Activated CD4-positive, alpha-beta T cell treated with anti-CD3 and anti-CD28 coated beads for 36 hours (primary cell): Measurements from ENCODE around the gene GXYLT2. TPM values are rescaled to one million over a fixed set of nuclear protein-coding genes. Genes with fewer than 3 reads are reported as not detected.

Experiments
- ATAC-seq: fragments of 200-7000 bp; cut with Tn5 transposase; one replicate; pipeline ENCODE4 v1.10.0; 2021; ENCODE audit warnings: mild to moderate bottlenecking, moderate library complexity
- CTCF ChIA-PET: fragments of 350-600 bp; sonication (Branson Sonifier 250); formaldehyde crosslinking; loops from one replicate; lab custom pipeline; 2021; ENCODE audit warnings: antibody characterized with exemption; lab: Charles Lee
- POLR2A ChIA-PET: fragments of 350-600 bp; sonication (Branson Sonifier 250); formaldehyde crosslinking; loops from one replicate; lab custom pipeline; 2021; ENCODE audit warnings: antibody characterized with exemption, inconsistent platforms; lab: Charles Lee
- DNase-seq: peaks from one replicate; pipeline ENCODE4 v3.0.0-alpha.2; 2020
- H3K27ac Mint-ChIP-seq: one replicate; pipeline ENCODE4 v1.8.0; 2021; ENCODE audit warnings: mixed read lengths
- H3K27me3 Mint-ChIP-seq: one replicate; pipeline ENCODE4 v1.8.0; 2021; ENCODE audit warnings: mixed read lengths
- H3K36me3 Mint-ChIP-seq: one replicate; pipeline ENCODE4 v1.8.0; 2021; ENCODE audit warnings: low read depth, mixed read lengths
- H3K4me1 Mint-ChIP-seq: one replicate; pipeline ENCODE4 v1.8.0; 2021; ENCODE audit warnings: mixed read lengths
- H3K4me3 Mint-ChIP-seq: one replicate; pipeline ENCODE4 v1.8.0; 2021; ENCODE audit warnings: mild to moderate bottlenecking, moderate library complexity, mixed read lengths
- H3K9me3 Mint-ChIP-seq: one replicate; pipeline ENCODE4 v1.8.0; 2021; ENCODE audit warnings: low read depth, mixed read lengths
- intact Hi-C, 2 experiments: fragments of 100-400 bp; cut with DNase I in 1 of 2; cut with micrococcal nuclease in 1 of 2; formaldehyde crosslinking; loops; one replicate each; pipeline versions ENCODE4 v1.14.2 to v1.15.1; 2022 to 2024; cut with DNase I, micrococcal nuclease
- total RNA-seq, 2 experiments: library from RNA; stranded (reverse); gene quantifications; one replicate each; pipeline ENCODE4 v1.2.3, GENCODE V29; 2021

Gene GXYLT2
- total RNA-seq, 2 experiments from 2014 or later, result 0.07 TPM; not detected in 1

DNA sequence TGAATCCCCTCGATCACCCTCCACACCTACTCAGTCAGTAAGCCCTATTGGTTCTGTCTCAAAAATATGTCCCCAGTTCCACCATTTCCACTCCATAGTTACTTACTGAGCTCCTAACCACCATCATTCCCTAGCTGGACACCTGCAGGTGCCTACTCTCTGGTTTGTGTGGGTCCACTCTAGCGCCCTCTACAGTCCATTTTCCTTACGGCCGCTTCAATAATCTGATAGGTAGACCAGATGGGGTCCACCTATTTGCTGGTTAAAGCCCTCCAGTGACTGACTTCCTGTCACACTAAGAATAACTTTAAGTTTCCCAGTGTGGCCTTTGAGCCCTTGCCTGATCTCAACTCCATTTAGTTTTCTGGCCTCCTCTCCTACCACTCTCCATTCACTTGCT lies 5.0 kb downstream of the GXYLT2 start:
- Mint-ChIP-seq H3K27ac (no peak overlapping the region), H3K36me3 (no peaks in the 10 kb centered on the region), H3K27me3 (peaks cover 42% of the 10 kb centered on the region), H3K4me1 (no peaks in the 10 kb centered on the region), H3K4me3 (no peak overlapping the region), H3K9me3 (no peaks in the 10 kb centered on the region)
- POLR2A ChIA-PET, result no interaction called here
- CTCF ChIA-PET, result interaction anchor here (0.6 to 1.0 kb wide), 4 partner anchors 16 to 166 kb away, joined by 3 to 4 read pairs (median 4); no protein-coding TSS in a partner anchor
- ATAC-seq, result no peak
- intact Hi-C loops, result no loop called here
- peak; percentile 24 for DNase-seq

DNA sequence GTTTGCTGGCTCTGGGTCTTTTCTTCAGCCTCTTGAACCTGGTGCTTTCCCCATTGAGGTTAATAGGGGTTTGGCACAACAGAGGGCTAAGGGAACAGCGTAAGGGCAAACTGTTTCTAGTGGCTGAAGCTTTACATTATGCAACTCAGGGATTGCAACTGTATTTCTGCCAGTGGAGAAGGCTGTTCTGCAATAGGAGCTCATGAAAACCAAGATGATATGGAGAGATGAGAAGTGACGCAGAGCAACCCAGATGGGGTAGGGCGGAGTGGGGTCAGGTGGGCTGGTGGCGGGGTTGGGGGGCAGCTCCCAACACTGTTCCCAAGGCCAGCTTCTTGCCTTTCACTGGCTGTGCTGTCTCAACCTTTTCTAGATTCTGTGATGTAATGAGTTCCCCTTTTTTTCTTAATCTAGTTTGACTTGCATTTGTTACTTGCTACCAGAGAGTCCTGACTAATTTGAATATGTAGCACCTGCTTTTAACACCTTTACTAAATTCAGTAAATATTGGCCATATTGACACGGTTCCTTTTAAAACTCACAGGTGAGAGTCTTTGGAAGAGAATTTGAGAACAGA lies 7.2 kb downstream of the GXYLT2 start:
- H3K36me3 Mint-ChIP-seq, result no peaks in the 10 kb centered on the region
- peaks cover 25% of the 10 kb centered on the region for H3K27me3 Mint-ChIP-seq
- ChIA-PET POLR2A (no interaction called here), CTCF (interaction anchor here (0.8 to 1.0 kb wide), 2 partner anchors 73 to 1020 kb away, joined by 3 to 4 read pairs; no protein-coding TSS in a partner anchor)
- H3K4me3 Mint-ChIP-seq, result no peak overlapping the region
- intact Hi-C loops, result no loop called here
- no peaks in the 10 kb centered on the region for H3K9me3 Mint-ChIP-seq
- ATAC-seq, result no peak
- no peak overlapping the region for H3K27ac Mint-ChIP-seq
- DNase-seq, result no peak
- no peaks in the 10 kb centered on the region for H3K4me1 Mint-ChIP-seq

DNA sequence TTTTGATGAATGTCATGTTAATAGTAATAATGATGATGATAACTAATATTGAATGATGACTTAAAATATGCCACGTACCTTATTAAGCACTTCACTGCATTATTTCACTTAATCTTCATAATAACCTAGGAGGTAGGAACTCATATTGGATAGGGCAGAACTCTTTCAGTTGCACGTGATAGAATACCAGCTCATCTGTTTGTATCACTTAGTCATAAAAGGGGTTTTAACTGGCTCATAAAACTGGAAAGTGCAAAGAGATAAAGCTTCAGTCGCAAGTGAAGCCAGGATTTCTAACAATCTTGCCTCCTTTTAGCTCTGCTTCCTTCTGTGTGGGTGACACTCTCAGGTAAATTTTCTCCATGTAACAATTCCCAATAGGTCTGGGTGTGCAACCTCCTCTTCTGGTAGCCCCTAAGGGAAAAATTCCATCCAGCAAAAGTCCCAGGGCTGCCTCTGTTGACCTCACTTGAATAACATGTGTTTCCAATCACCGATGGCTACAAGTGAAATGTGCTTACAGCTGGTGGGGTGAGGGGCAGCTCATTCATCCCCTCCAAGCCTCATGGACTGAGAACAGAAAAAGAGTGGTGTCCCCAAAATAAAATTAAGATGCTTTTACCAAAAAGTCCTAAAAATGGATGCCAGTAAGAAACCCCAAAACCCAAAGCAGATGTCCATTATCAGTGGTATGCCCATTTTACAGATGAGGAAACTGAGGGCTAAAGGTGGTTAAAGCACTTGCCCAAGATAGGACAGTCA lies 9.3 kb downstream of the GXYLT2 start:
- Mint-ChIP-seq H3K4me3 (no peak overlapping the region), H3K36me3 (no peaks in the 10 kb centered on the region), H3K9me3 (no peaks in the 10 kb centered on the region), H3K27me3 (peaks cover 11% of the 10 kb centered on the region), H3K4me1 (no peaks in the 10 kb centered on the region), H3K27ac (no peak overlapping the region)
- intact Hi-C loops, result no loop called here
- POLR2A ChIA-PET, result no interaction called here
- CTCF ChIA-PET, result interaction anchor here (1.2 to 1.7 kb wide), 3 partner anchors 8 to 46 kb away, joined by 4 read pairs; no protein-coding TSS in a partner anchor
- ATAC-seq (no peak), DNase-seq (no peak)

DNA sequence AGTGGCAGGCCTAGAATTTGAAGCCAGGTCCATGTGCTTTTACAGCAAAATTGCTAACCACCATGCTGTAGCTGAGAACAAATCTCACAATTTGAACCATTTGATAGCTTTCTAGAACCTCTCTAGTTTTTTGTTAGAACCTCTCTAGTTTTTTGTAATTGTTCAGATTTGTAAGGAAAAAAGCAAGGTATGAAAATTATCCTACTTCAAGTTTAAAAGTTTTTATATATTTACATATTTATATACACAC lies 9.8 kb downstream of the GXYLT2 start:
- H3K9me3 Mint-ChIP-seq, result no peaks in the 10 kb centered on the region
- H3K27me3 Mint-ChIP-seq, result peaks cover 8% of the 10 kb centered on the region
- no peak for DNase-seq
- intact Hi-C loops, result no loop called here
- CTCF ChIA-PET, result interaction anchor here (1.6 kb wide), 1 partner anchor 9 kb away, joined by 4 read pairs; no protein-coding TSS in a partner anchor
- no peak overlapping the region for H3K4me3 Mint-ChIP-seq
- no peak for ATAC-seq
- no peaks in the 10 kb centered on the region for H3K4me1 Mint-ChIP-seq
- POLR2A ChIA-PET, result no interaction called here
- H3K27ac Mint-ChIP-seq, result no peak overlapping the region
- H3K36me3 Mint-ChIP-seq, result no peaks in the 10 kb centered on the region

DNA sequence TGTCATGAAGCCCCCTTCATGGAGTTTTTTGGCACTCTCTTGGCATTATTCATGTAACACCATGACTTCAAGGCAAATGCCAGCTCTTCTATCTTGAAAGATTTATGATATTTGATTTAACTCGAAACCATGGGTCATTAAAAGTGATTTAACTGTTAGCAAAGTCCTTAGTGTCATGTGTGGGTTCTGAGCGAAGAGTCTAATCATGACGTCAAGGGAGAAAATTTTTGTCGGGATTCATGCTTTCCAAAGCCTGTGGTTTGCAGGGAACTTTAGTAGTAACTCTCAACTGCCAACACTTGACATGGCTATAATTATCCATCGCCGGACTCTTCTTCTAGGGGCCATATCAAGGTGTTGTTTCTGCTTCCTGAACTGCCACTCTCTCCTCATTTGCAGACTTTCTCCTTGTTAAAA lies 11.5 kb downstream of the GXYLT2 start:
- ChIA-PET CTCF (interaction anchor here (0.6 to 1.5 kb wide), 4 partner anchors 8 to 202 kb away, joined by 3 read pairs; partner anchors contain the start of gene EBLN2), POLR2A (no interaction called here)
- ATAC-seq, result no peak
- no peak for DNase-seq
- no peak overlapping the region for H3K4me3 Mint-ChIP-seq
- intact Hi-C loops, result no loop called here
- H3K27ac Mint-ChIP-seq, result no peak overlapping the region
- H3K9me3 Mint-ChIP-seq, result no peaks in the 10 kb centered on the region
- no peaks in the 10 kb centered on the region for H3K36me3 Mint-ChIP-seq
- H3K27me3 Mint-ChIP-seq, result peaks cover 2% of the 10 kb centered on the region
- H3K4me1 Mint-ChIP-seq, result no peaks in the 10 kb centered on the region

DNA sequence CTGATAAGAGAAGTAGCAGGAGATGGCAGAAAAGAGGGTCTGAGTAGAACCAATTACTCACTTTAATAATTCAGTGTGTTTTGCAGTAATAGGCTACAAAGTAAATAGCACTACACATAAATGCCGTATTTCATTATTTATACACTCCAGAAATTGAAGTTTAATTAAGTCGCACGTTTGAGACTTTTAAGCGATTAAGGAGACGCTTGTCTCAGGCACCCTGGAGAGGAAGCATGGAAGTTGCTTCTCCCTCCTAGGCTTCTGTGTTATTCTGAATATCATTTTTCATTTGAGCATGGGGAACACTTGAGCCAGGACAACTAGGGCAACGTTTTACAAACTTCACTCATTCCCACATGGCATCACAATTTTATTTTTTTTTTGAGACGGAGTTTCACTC lies 12.2 kb downstream of the GXYLT2 start:
- Mint-ChIP-seq H3K36me3 (no peaks in the 10 kb centered on the region), H3K4me1 (no peaks in the 10 kb centered on the region), H3K27me3 (peaks cover 2% of the 10 kb centered on the region), H3K9me3 (no peaks in the 10 kb centered on the region), H3K27ac (no peak overlapping the region), H3K4me3 (no peak overlapping the region)
- intact Hi-C loops, result no loop called here
- ChIA-PET CTCF (interaction anchor here (0.9 to 1.5 kb wide), 3 partner anchors 9 to 201 kb away, joined by 3 read pairs; partner anchors contain the start of gene EBLN2), POLR2A (no interaction called here)
- no peak for ATAC-seq
- no peak for DNase-seq

DNA sequence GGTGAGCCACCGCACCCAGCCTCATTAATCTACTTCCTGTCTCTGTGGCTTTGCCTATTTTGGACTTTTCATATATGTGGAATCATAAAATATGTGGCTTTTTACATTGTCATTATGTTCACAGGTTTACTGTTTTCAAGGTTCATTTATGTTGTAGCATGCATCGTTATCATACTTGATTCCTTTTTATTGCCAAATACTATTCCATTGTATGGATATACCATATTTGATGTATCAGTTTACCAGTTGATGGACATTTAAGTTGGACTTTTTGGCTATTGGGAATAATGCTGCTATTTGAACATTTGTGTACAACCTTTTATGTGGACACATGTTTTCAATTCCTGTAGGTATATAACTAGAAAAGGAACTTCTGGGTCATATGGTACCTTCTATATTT lies 14.0 kb downstream of the GXYLT2 start:
- intact Hi-C loops, result no loop called here
- ChIA-PET CTCF (no interaction called here), POLR2A (interaction anchor here (0.6 kb wide), 1 partner anchor 268 kb away, joined by 3 read pairs; no protein-coding TSS in a partner anchor)
- Mint-ChIP-seq H3K36me3 (no peaks in the 10 kb centered on the region), H3K27me3 (peaks cover 2% of the 10 kb centered on the region), H3K4me3 (no peak overlapping the region), H3K4me1 (no peaks in the 10 kb centered on the region), H3K9me3 (no peaks in the 10 kb centered on the region), H3K27ac (no peak overlapping the region)
- no peak for DNase-seq
- no peak for ATAC-seq

DNA sequence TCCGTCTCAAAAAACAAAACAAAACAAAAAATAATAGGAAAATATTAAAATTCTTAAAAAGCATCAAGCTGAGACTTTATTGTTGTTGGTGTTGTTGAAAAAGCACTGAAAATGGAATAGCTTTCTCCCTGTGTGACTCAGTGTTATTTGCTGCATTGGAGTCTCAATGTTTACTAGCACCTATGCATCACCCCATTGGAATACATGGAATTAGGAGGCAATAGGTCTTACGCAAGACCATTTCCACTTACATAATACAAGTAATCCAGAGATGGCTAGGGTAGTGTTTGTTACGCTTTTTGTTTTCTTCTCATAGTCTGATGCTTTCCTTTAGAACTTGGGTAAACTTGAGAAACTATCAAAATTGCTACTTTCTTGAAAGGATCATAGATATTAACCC lies 15.2 kb downstream of the GXYLT2 start:
- ChIA-PET CTCF (no interaction called here), POLR2A (no interaction called here)
- intact Hi-C loops, result no loop called here
- no peak for ATAC-seq
- peaks cover 2% of the 10 kb centered on the region for H3K27me3 Mint-ChIP-seq
- H3K36me3 Mint-ChIP-seq, result no peaks in the 10 kb centered on the region
- no peak overlapping the region for H3K27ac Mint-ChIP-seq
- H3K4me3 Mint-ChIP-seq, result no peak overlapping the region
- no peak for DNase-seq
- no peaks in the 10 kb centered on the region for H3K9me3 Mint-ChIP-seq
- H3K4me1 Mint-ChIP-seq, result no peaks in the 10 kb centered on the region

DNA sequence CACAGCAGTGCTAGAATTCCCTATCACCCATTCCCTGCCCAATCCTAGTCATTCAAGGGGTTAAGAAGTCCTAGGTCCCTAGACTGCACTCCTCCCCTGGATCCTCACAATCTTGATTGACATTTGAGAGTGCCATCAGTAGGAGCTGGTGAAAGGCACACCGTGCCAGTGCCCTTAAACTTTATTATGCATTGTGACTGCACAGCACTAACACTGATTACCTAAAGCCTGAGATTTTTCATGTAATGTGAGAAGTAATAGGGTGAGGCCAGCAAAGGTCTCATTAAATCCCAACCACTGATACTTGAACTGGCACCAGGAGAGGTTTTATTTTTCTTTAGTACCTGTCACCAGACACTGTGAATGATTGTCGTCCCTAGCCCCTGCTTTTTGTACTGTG lies 16.3 kb downstream of the GXYLT2 start:
- CTCF ChIA-PET, result no interaction called here
- intact Hi-C loops, result no loop called here
- Mint-ChIP-seq H3K27ac (no peak overlapping the region), H3K4me3 (no peak overlapping the region), H3K36me3 (no peaks in the 10 kb centered on the region), H3K4me1 (no peaks in the 10 kb centered on the region), H3K27me3 (peaks cover 2% of the 10 kb centered on the region), H3K9me3 (no peaks in the 10 kb centered on the region)
- POLR2A ChIA-PET, result no interaction called here
- ATAC-seq, result no peak
- DNase-seq, result no peak

DNA sequence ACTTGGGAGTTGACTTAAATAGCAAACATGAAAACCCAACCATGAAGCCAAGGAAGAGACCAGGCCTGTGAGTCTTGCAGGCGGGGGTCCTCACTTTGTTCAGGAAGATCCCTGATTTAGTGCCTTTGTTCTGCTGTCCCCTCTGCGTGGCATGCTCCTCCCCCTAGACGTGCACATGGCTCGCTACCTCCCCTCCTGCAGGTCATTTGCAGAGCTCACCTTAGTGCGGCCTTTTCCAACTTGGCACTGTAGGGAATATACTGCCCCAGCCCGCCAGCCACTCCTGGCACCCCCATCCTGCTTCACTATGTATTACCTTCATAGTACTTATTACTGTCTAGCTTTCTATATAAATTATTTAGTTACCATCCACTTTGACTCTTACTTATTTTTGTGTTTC lies 18.3 kb downstream of the GXYLT2 start:
- ChIA-PET CTCF (interaction anchor here (0.6 to 1.6 kb wide), 2 partner anchors 10 to 32 kb away, joined by 3 to 4 read pairs; no protein-coding TSS in a partner anchor), POLR2A (no interaction called here)
- no peaks in the 10 kb centered on the region for H3K36me3 Mint-ChIP-seq
- H3K4me3 Mint-ChIP-seq, result no peak overlapping the region
- DNase-seq (no peak), ATAC-seq (no peak)
- H3K27ac Mint-ChIP-seq, result no peak overlapping the region
- H3K4me1 Mint-ChIP-seq, result no peaks in the 10 kb centered on the region
- peaks cover 2% of the 10 kb centered on the region for H3K27me3 Mint-ChIP-seq
- H3K9me3 Mint-ChIP-seq, result no peaks in the 10 kb centered on the region
- intact Hi-C loops, result no loop called here

DNA sequence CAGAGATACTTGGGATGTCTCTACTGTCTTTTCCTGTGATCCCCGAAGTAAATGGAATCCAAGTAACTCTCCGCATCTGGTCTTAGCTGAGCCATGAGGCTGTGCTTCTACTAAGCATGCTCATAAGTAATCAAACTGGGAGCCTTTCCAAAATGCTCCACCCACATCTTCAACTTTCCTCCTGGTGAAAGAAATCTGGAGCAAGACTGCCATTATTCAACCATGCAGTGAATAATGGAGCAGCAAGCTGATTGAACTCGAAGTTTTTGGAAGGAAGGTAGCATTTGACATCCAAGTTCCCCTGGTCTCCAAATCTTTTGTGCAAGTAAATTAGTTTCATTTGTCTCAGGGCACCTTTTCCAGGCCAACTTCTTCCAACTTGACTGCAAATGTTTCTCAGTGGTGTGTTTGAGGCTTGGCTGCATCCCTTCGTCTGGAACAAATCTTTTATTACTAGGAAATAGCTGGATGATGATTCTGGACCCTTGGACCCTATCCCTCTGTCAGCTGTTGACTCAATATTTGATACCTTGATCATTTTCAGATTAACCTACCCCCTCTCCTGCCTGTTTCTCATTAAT lies 19.4 kb downstream of the GXYLT2 start:
- no peak for ATAC-seq
- Mint-ChIP-seq H3K4me3 (no peak overlapping the region), H3K27ac (no peak overlapping the region), H3K9me3 (no peaks in the 10 kb centered on the region), H3K27me3 (no peaks in the 10 kb centered on the region), H3K36me3 (no peaks in the 10 kb centered on the region), H3K4me1 (no peaks in the 10 kb centered on the region)
- POLR2A ChIA-PET, result no interaction called here
- CTCF ChIA-PET, result no interaction called here
- DNase-seq, result no peak
- intact Hi-C loops, result no loop called here
